Activated gamma-delta T cell treated with Interleukin-2 at 50 U/mL for 16 hours (primary cell): ENCODE results near the gene TDRD3.
A peak's percentile ranks its signal among the peaks of the same experiment; 100 is the strongest.
"Not testable (repeated sequence)": the region's sequence is repeated elsewhere in the genome, so short reads cannot be mapped to it uniquely, and the experiment has no call there.

ENCODE experiments used
- DNase-seq: peaks from one replicate; pipeline ENCODE4 v3.0.0-alpha.2; 2020

The TDRD3 gene

GRCh38 chr13:60396783-60397703, at the start of gene TDRD3:
Gene TDRD3, plus strand, starts transcription at chr13:60397220. Its CDS starts 145 bp downstream, at chr13:60397365.
- peak; percentile 67 for DNase-seq

GRCh38 chr13:60347690-60348089, 49.3 kb upstream of the TDRD3 start:
- no peak for DNase-seq

- no peak for DNase-seq
Observed at GRCh38 chr13:60348097-60348496, 48.9 kb upstream of the TDRD3 start.

- no peak for DNase-seq
Observed at GRCh38 chr13:60351326-60351725, 45.7 kb upstream of the TDRD3 start.

GRCh38 chr13:60351855-60352615, 45.0 kb upstream of the TDRD3 start:
- no peak for DNase-seq

GRCh38 chr13:60352644-60353043, 44.4 kb upstream of the TDRD3 start:
- DNase-seq, result no peak

GRCh38 chr13:60355056-60355455, 42.0 kb upstream of the TDRD3 start:
- DNase-seq, result no peak

- no peak for DNase-seq
Observed at GRCh38 chr13:60356970-60357369, 40.0 kb upstream of the TDRD3 start.

GRCh38 chr13:60358453-60358852, 38.6 kb upstream of the TDRD3 start:
- no peak for DNase-seq

GRCh38 chr13:60363288-60363687, 33.7 kb upstream of the TDRD3 start:
- no peak for DNase-seq

GRCh38 chr13:60369242-60369641, 27.8 kb upstream of the TDRD3 start:
- no peak for DNase-seq

GRCh38 chr13:60370343-60370742, 26.7 kb upstream of the TDRD3 start:
- DNase-seq, result no peak

GRCh38 chr13:60372141-60372540, 24.9 kb upstream of the TDRD3 start:
- no peak for DNase-seq

- not testable (repeated sequence) for DNase-seq
Observed at GRCh38 chr13:60379282-60379681, 17.7 kb upstream of the TDRD3 start.

- no peak for DNase-seq
Observed at GRCh38 chr13:60379837-60380565, 17.0 kb upstream of the TDRD3 start.

GRCh38 chr13:60384911-60385310, 12.1 kb upstream of the TDRD3 start:
- DNase-seq, result no peak

GRCh38 chr13:60386250-60386649, 10.8 kb upstream of the TDRD3 start:
- DNase-seq, result no peak

GRCh38 chr13:60392131-60392530, 4.9 kb upstream of the TDRD3 start:
- DNase-seq, result no peak

- peak; percentile 81 for DNase-seq
Observed at GRCh38 chr13:60395971-60396782, 843 bp upstream of the TDRD3 start.

- DNase-seq, result peak; percentile 38
Observed at GRCh38 chr13:60397704-60398378, 821 bp downstream of the TDRD3 start.

GRCh38 chr13:60398379-60398891, 1.4 kb downstream of the TDRD3 start:
- DNase-seq, result no peak
